K562 (cell line): ENCODE measurements around the gene SLC26A8. TPM values are rescaled to one million over a fixed set of nuclear protein-coding genes. Genes with fewer than 3 reads are reported as not detected.

Experiments
- ATAC-seq: fragments of 200-7000 bp; cut with Tn5 transposase; 3 replicates; pipeline ENCODE4 v1.9.1; 2020; ENCODE audit warnings: moderate library complexity
- BruUV-seq: library from RNA; stranded (reverse); fragments of 400-500 nt; replicated peaks from 2 replicates; lab custom pipeline; 2021; lab: Mats Ljungman, UMichigan
- CTCF ChIA-PET: fragments of 300-600 bp; formaldehyde crosslinking; extraction: SDS; loops from one replicate; lab custom pipeline; 2021; ENCODE audit warnings: low intra/inter-chr PET ratio; lab: Yijun Ruan, JAX
- POLR2A ChIA-PET: fragments of 300-600, 350-650 bp; sonication (Branson Sonifier 250); formaldehyde crosslinking; extraction: SDS; loops from one replicate; lab custom pipeline; 2021; ENCODE audit warnings: antibody characterized with exemption, inconsistent platforms; lab: Yijun Ruan, JAX
- DNase-seq, 4 experiments: peaks; one replicate each; pipeline versions ENCODE4 v3.0.0 to v3.0.0-alpha.2; 2011 to 2018; ENCODE audit warnings: low spot score in 3 of 4, mixed read lengths in 3 of 4; ENCODE audit errors: extremely low read depth in 1 of 4
- FAIRE-seq: peaks from 2 replicates; lab custom pipeline; 2011; peaks lifted over from hg19 to GRCh38; lab: Jason Lieb, UNC
- H2AFZ ChIP-seq: 2 replicates; pipeline ENCODE4 v1.6.0; 2011; ENCODE audit warnings: low read depth, low read length, control low read depth, inconsistent platforms
- H3K27ac ChIP-seq: fragments of 200-600 bp; 3 replicates; pipeline ENCODE4 v1.8.0; 2011; ENCODE audit warnings: low read depth, mild to moderate bottlenecking, control low read depth, inconsistent platforms, low read length, moderate library complexity, mixed read lengths; ENCODE audit errors: extremely low read depth
- H3K27me3 ChIP-seq, 2 experiments: fragments of 300-600 bp in 1 of 2; 2 replicates in 1 of 2; 3 replicates in 1 of 2; pipeline versions ENCODE4 v1.6.0 to v1.8.0; 2011; ENCODE audit warnings: inconsistent platforms in 2 of 2, low read length in 2 of 2, mild to moderate bottlenecking in 1 of 2, mixed read lengths in 1 of 2, moderate library complexity in 1 of 2; ENCODE audit not compliant: control insufficient read depth in 2 of 2, insufficient read depth in 2 of 2
- H3K36me3 ChIP-seq: fragments of 300-600 bp; 3 replicates; pipeline ENCODE4 v1.8.0; 2011; ENCODE audit warnings: mild to moderate bottlenecking, low read length, inconsistent platforms; ENCODE audit not compliant: control insufficient read depth, insufficient read depth
- H3K4me1 ChIP-seq, 2 experiments: fragments of 200-600 bp in 1 of 2; replicated peaks in 1 of 2; 2 replicates in 1 of 2; 3 replicates in 1 of 2; pipeline versions ENCODE4 v1.5.1 to v1.8.0; 2011; ENCODE audit warnings: inconsistent platforms in 2 of 2, low read length in 2 of 2, mild to moderate bottlenecking in 1 of 2, mixed read lengths in 1 of 2, moderate library complexity in 1 of 2; ENCODE audit not compliant: control insufficient read depth in 2 of 2, insufficient read depth in 2 of 2
- H3K4me2 ChIP-seq: 2 replicates; pipeline ENCODE4 v1.6.1; 2011; ENCODE audit warnings: low read length, control low read depth, inconsistent platforms, mixed read lengths; ENCODE audit not compliant: insufficient read depth
- H3K4me3 ChIP-seq: fragments of 200-600 bp; sonication (generic), shearing (Covaris generic); 2 replicates; pipeline ENCODE4 v1.5.1; 2016; ENCODE audit warnings: control low read depth, inconsistent platforms
- H3K79me2 ChIP-seq: fragments of 200-600 bp; 3 replicates; pipeline ENCODE4 v1.8.0; 2011; ENCODE audit warnings: low read length, inconsistent platforms; ENCODE audit not compliant: control insufficient read depth, insufficient read depth
- H3K9ac ChIP-seq, 2 experiments: 2 replicates each; pipeline versions ENCODE4 v1.6.0 to v1.6.1; 2011; ENCODE audit warnings: low read depth in 2 of 2, low read length in 2 of 2, control low read depth in 1 of 2, inconsistent platforms in 1 of 2, mild to moderate bottlenecking in 1 of 2, mixed read lengths in 1 of 2; ENCODE audit not compliant: insufficient read depth in 1 of 2
- H3K9me1 ChIP-seq: one replicate; pipeline ENCODE4 v1.6.0; 2011; ENCODE audit warnings: inconsistent platforms, mild to moderate bottlenecking, low read length, moderate library complexity; ENCODE audit not compliant: control insufficient read depth, insufficient read depth
- H3K9me3 ChIP-seq: replicated peaks from 2 replicates; pipeline ENCODE4 v1.5.1; 2011; ENCODE audit warnings: low read depth, low read length, inconsistent platforms; ENCODE audit not compliant: control insufficient read depth, insufficient read depth
- H4K20me1 ChIP-seq: replicated peaks from 2 replicates; pipeline ENCODE4 v1.6.1; 2011; ENCODE audit warnings: low read length, inconsistent platforms, mixed read lengths; ENCODE audit not compliant: control insufficient read depth, insufficient read depth
- DACH1 ChIP-seq: fragments of 450-650 bp; IDR thresholded peaks from 2 replicates; pipeline ENCODE4 v1.6.1; 2018; ENCODE audit not compliant: partially characterized antibody
- DIDO1 ChIP-seq: fragments of 450-650 bp; IDR thresholded peaks from 2 replicates; pipeline ENCODE4 v1.6.1; 2016; ENCODE audit warnings: low read depth, missing biosample characterization, missing genetic modification characterization
- ELK1 ChIP-seq: sonication (generic); formaldehyde crosslinking; IDR thresholded peaks from 2 replicates; pipeline ENCODE4 v1.8.1; 2022; ENCODE audit warnings: missing genetic modification reagents
- FOXJ3 ChIP-seq: sonication (generic); formaldehyde crosslinking; IDR thresholded peaks from 2 replicates; pipeline ENCODE4 v1.4.0; 2020; ENCODE audit warnings: mild to moderate bottlenecking, missing genetic modification reagents
- FOXP4 ChIP-seq: sonication (generic); formaldehyde crosslinking; IDR thresholded peaks from 2 replicates; pipeline ENCODE4 v1.8.0; 2022; ENCODE audit warnings: mild to moderate bottlenecking, missing genetic modification reagents, borderline replicate concordance
- HNRNPUL1 ChIP-seq: fragments of 200-400 bp; formaldehyde crosslinking; IDR thresholded peaks from 2 replicates; pipeline ENCODE4 v1.6.1; 2017; ENCODE audit warnings: low read length
- ILF3 ChIP-seq: fragments of 450-650 bp; IDR thresholded peaks from 2 replicates; pipeline ENCODE4 v1.6.1; 2018; ENCODE audit warnings: antibody characterized with exemption, mild to moderate bottlenecking, moderate library complexity, borderline replicate concordance
- IRF9 ChIP-seq: fragments of 450-650 bp; IDR thresholded peaks from 2 replicates; pipeline ENCODE4 v1.6.1; 2016; ENCODE audit warnings: missing biosample characterization, missing genetic modification characterization
- MEIS2 ChIP-seq: fragments of 450-650 bp; IDR thresholded peaks from 2 replicates; pipeline ENCODE4 v1.6.1; 2014; ENCODE audit warnings: mild to moderate bottlenecking; ENCODE audit not compliant: partially characterized antibody
- NUFIP1 ChIP-seq: fragments of 450-650 bp; IDR thresholded peaks from 2 replicates; pipeline ENCODE4 v1.6.1; 2018; ENCODE audit not compliant: partially characterized antibody
- POLR2H ChIP-seq: IDR thresholded peaks from 2 replicates; pipeline ENCODE4 v1.6.1; 2016; ENCODE audit warnings: missing genetic modification characterization, low read depth, mild to moderate bottlenecking, control low read depth, missing compliant biosample characterization, moderate library complexity
- PTBP1 ChIP-seq: fragments of 200-400 bp; formaldehyde crosslinking; IDR thresholded peaks from 2 replicates; pipeline ENCODE4 v1.6.1; 2017; ENCODE audit warnings: low read depth, low read length
- SRSF7 ChIP-seq: fragments of 200-400 bp; formaldehyde crosslinking; optimal IDR thresholded peaks from 2 replicates; pipeline ENCODE3; 2017; ENCODE audit warnings: mild to moderate bottlenecking, low read depth, low read length
- THRA ChIP-seq: fragments of 450-650 bp; IDR thresholded peaks from 2 replicates; pipeline ENCODE4 v1.6.1; 2017; ENCODE audit warnings: mild to moderate bottlenecking, moderate library complexity
- ZNF282 ChIP-seq: sonication (generic); formaldehyde crosslinking; IDR thresholded peaks from 2 replicates; pipeline ENCODE4 v1.8.1; 2023; ENCODE audit warnings: missing genetic modification reagents
- ZNF57 ChIP-seq: fragments of 450-650 bp; formaldehyde crosslinking; IDR thresholded peaks from 2 replicates; pipeline ENCODE4 v1.4.0; 2020; ENCODE audit warnings: mild to moderate bottlenecking, moderate library complexity
- WGBS: fragments of 100-300 bp; shearing (Covaris generic); methylation state at CpG from one replicate; pipeline ENCODE4 v1.1.6; 2016; ENCODE audit warnings: low coverage, mixed read lengths; ENCODE audit not compliant: insufficient coverage; ENCODE audit errors: missing lambda C conversion rate; 5-methylcytosine and 5-hydroxymethylcytosine counted together
- in situ Hi-C: fragments of 300-500 bp; cut with MboI; formaldehyde crosslinking; loops from 4 replicates; pipeline ENCODE4 v1.15.0; 2018; ENCODE audit warnings: inconsistent platforms, mixed read lengths
- intact Hi-C: fragments of 100-400 bp; cut with micrococcal nuclease; formaldehyde crosslinking; loops from 2 replicates; pipeline ENCODE4 v1.14.2; 2022
- polyA plus RNA-seq, 8 experiments: library from polyadenylated mRNA; depleted of rRNA in 4 of 8; stranded (reverse) in 5 of 8; unstranded in 3 of 8; fragments of >200 nt; fragmentation: Nextera tagmentation in 2 of 8; fragmentation: Illumina TruSeq in 1 of 8; extraction: Ambion mirVana in 2 of 8; extraction: Trizol in 1 of 8; gene quantifications; 2 replicates each; pipeline versions ENCODE4 v1.2.1 to v1.2.3, GENCODE V29; 2011 to 2014; ENCODE audit warnings: inconsistent platforms in 1 of 8, missing spikeins in 1 of 8
- total RNA-seq, 7 experiments: library from RNA; depleted of rRNA in 6 of 7; stranded (reverse); fragments of >200 nt in 6 of 7; fragmentation: Illumina TruSeq in 2 of 7; extraction: Trizol in 2 of 7; gene quantifications; 2 replicates each; pipeline versions ENCODE4 v1.2.1 to v1.2.3, GENCODE V29; 2011 to 2021; ENCODE audit warnings: low replicate concordance in 1 of 7

SLC26A8 gene
- total and polyA plus RNA-seq, 9 of the 15 experiments (the other 6 are each of a cell fraction or from before 2014, with no cell fraction given), result not detected

GRCh38 chr6:35969646-35970045 is 54.8 kb downstream of the SLC26A8 start (continued):
- TF ChIP-seq THRA, result no peak
- TF ChIP-seq ZNF57 (CRISPR knock-in tag), result no peak
- TF ChIP-seq DACH1, result no peak
- no peak for TF ChIP-seq MEIS2
- TF ChIP-seq, all 486 proteins: peak for 0

GRCh38 chr6:35968821-35969220 is 55.6 kb downstream of the SLC26A8 start:
- peaks cover 2 to 9% of the 10 kb centered on the region in 2 experiments for H3K4me1 ChIP-seq
- H3K4me2 ChIP-seq, result no peak overlapping the region
- H3K79me2 ChIP-seq, result no peaks in the 10 kb centered on the region
- no peaks in the 10 kb centered on the region for H3K9me1 ChIP-seq
- intact Hi-C loops (no loop called here), in situ Hi-C loops (no loop called here)
- no peak overlapping the region for H2AFZ ChIP-seq
- CTCF ChIA-PET, result no interaction called here
- ATAC-seq, result no peak
- H3K9ac ChIP-seq, result no peak overlapping the region
- no peaks in the 10 kb centered on the region for H4K20me1 ChIP-seq
- DNase-seq, result no peak
- FAIRE-seq, result no peak
- 25% methylated on average over 4 of the region's 4 CpGs for WGBS
- BruUV-seq, result no TSS peak
- H3K36me3 ChIP-seq, result no peaks in the 10 kb centered on the region
- H3K27ac ChIP-seq, result no peak overlapping the region
- POLR2A ChIA-PET, result interaction anchor here (1.9 kb wide), 1 partner anchor 11 kb away, joined by 7 read pairs; no protein-coding TSS in a partner anchor
- no peaks in the 10 kb centered on the region; a peak in 2 of 5 replicates for H3K27me3 ChIP-seq
- no peak overlapping the region for H3K4me3 ChIP-seq
- H3K9me3 ChIP-seq, result no peaks in the 10 kb centered on the region
- TF ChIP-seq HNRNPUL1 (no peak), FOXP4 (CRISPR knock-in tag) (no peak), SRSF7 (no peak), NUFIP1 (no peak), DIDO1 (tag) (no peak), ELK1 (CRISPR knock-in tag) (no peak), PTBP1 (no peak), ZNF282 (CRISPR knock-in tag) (no peak), FOXJ3 (CRISPR knock-in tag) (no peak), POLR2H (tag) (no peak), ILF3 (no peak), IRF9 (no peak)
